ENCODE data around the gene FAM83E.

The FAM83E gene

GRCh38 chr19:48650974-48651682 is 36.3 kb upstream of the FAM83E start:
- H3K9me3 ChIP-seq (ENCODE audit: control insufficient read depth, low read length), result no peaks in the 10 kb centered on the region
- no peaks in the 10 kb centered on the region for H3K36me3 ChIP-seq (ENCODE audit: control insufficient read depth, insufficient read depth, low read length)
- H3K4me3 ChIP-seq (ENCODE audit: low read length), result no peak overlapping the region
- H3K4me1 ChIP-seq (ENCODE audit: control insufficient read depth, insufficient read depth, low read length), result peaks cover 4% of the 10 kb centered on the region
- no peak overlapping the region for H3K9ac ChIP-seq (ENCODE audit: low read length)
- no peaks in the 10 kb centered on the region for H3K27me3 ChIP-seq (ENCODE audit: control insufficient read depth, insufficient read depth, low read length)

GRCh38 chr19:48648134-48648533 is 33.3 kb upstream of the FAM83E start:
- Histone ChIP-seq H3K9me3 (ENCODE audit: control insufficient read depth, low read length) (no peaks in the 10 kb centered on the region), H3K27me3 (ENCODE audit: control insufficient read depth, insufficient read depth, low read length) (no peaks in the 10 kb centered on the region), H3K9ac (ENCODE audit: low read length) (no peak overlapping the region), H3K36me3 (ENCODE audit: control insufficient read depth, insufficient read depth, low read length) (no peaks in the 10 kb centered on the region), H3K4me1 (ENCODE audit: control insufficient read depth, insufficient read depth, low read length) (peaks cover 24% of the 10 kb centered on the region), H3K4me3 (ENCODE audit: low read length) (no peak overlapping the region)

DNA sequence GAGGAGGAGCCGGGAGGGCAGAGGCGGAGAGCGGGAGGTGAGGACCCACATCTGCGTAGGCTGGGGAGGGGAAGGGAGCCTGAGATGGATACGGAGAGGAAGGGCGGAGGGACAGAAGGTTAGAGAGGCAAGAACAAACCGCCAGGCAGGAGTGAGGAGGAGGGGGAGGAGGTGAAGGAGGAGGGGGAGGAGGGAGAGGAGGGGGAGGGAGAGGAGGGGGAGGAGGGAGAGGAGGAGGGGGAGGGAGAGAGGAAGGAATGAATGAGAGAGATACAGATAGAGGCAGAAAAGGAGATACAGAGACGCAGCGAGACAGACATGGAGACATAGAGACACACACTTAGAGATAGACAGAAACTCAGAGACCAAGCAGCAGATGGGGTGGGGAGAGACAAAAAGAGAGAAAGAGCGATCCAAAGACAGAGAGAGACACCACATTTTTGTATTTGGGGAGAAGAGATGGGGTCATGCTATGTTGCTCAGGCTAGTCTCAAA is 31.9 kb upstream of the FAM83E start:
- no peak overlapping the region for H3K9ac ChIP-seq (ENCODE audit: low read length)
- H3K4me1 ChIP-seq (ENCODE audit: control insufficient read depth, insufficient read depth, low read length), result peaks cover 24% of the 10 kb centered on the region
- H3K27me3 ChIP-seq (ENCODE audit: control insufficient read depth, insufficient read depth, low read length), result no peaks in the 10 kb centered on the region
- no peaks in the 10 kb centered on the region for H3K9me3 ChIP-seq (ENCODE audit: control insufficient read depth, low read length)
- no peaks in the 10 kb centered on the region for H3K36me3 ChIP-seq (ENCODE audit: control insufficient read depth, insufficient read depth, low read length)
- H3K4me3 ChIP-seq (ENCODE audit: low read length), result peak overlapping the region; percentile 42

DNA sequence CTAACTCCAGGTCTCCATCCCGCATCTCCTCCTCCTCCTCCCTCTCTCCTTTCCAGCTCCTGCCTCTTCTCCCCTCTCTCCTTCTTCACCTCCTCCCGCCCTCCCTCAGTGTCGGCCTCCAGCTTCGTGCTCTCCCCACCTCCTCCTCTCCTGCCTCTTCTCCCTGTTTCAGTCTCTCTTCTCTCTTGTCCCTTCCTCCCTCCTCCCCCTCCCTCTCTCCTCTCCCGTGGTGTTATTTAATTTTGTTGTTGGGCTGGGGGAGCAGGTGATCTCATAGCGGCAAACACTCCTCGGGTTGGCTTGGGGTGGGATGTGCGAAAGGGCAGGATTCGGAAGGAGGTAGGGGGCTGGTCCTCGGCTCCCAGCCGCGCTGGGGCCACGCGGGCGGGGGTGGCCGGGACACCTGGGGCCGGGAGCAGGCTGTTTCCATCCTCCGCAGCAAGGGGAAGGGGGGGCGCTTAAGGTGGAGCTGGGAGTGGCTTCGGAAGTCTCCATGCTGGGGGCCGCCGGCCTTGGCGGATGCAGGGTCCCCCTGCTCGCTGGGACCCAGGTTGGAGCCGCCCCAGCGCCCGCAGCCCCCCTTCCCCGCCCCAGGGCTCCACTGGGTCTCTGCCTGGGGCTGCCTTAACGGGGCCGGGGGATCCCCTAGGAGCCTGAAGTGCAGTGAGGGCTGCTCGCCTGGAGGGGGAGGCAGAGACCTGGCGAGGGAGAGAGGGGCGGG is 31.3 kb upstream of the FAM83E start, which contains the start of gene CA11:
TSS of gene CA11 (minus strand) at position 187 of the 721 bp plus-strand sequence. CDS start 555 bp downstream, outside the sequence.
- Histone ChIP-seq H3K9ac (ENCODE audit: low read length) (peak within 1 kb of the TSS; percentile 71), H3K9me3 (ENCODE audit: control insufficient read depth, low read length) (no peaks in the 10 kb centered on the region), H3K27me3 (ENCODE audit: control insufficient read depth, insufficient read depth, low read length) (no peaks in the 10 kb centered on the region), H3K4me3 (ENCODE audit: low read length) (peak within 1 kb of the TSS; percentile 74), H3K36me3 (ENCODE audit: control insufficient read depth, insufficient read depth, low read length) (no peaks in the 10 kb centered on the region), H3K4me1 (ENCODE audit: control insufficient read depth, insufficient read depth, low read length) (peaks cover 24% of the 10 kb centered on the region)

- H3K9me3 ChIP-seq (ENCODE audit: control insufficient read depth, low read length), result no peaks in the 10 kb centered on the region
- no peaks in the 10 kb centered on the region for H3K27me3 ChIP-seq (ENCODE audit: control insufficient read depth, insufficient read depth, low read length)
- peak overlapping the region; percentile 71 for H3K9ac ChIP-seq (ENCODE audit: low read length)
- H3K4me1 ChIP-seq (ENCODE audit: control insufficient read depth, insufficient read depth, low read length), result peaks cover 24% of the 10 kb centered on the region
- peak overlapping the region; percentile 74 for H3K4me3 ChIP-seq (ENCODE audit: low read length)
- no peaks in the 10 kb centered on the region for H3K36me3 ChIP-seq (ENCODE audit: control insufficient read depth, insufficient read depth, low read length)
These were observed 30.7 kb upstream of the FAM83E start for GRCh38 chr19:48645620-48646000.

- no peaks in the 10 kb centered on the region for H3K27me3 ChIP-seq (ENCODE audit: control insufficient read depth, insufficient read depth, low read length)
- H3K9me3 ChIP-seq (ENCODE audit: control insufficient read depth, low read length), result no peaks in the 10 kb centered on the region
- H3K4me3 ChIP-seq (ENCODE audit: low read length), result peak overlapping the region; percentile 74
- peaks cover 24% of the 10 kb centered on the region for H3K4me1 ChIP-seq (ENCODE audit: control insufficient read depth, insufficient read depth, low read length)
- no peaks in the 10 kb centered on the region for H3K36me3 ChIP-seq (ENCODE audit: control insufficient read depth, insufficient read depth, low read length)
- H3K9ac ChIP-seq (ENCODE audit: low read length), result peak overlapping the region; percentile 71
These were observed 30.2 kb upstream of the FAM83E start for GRCh38 chr19:48644839-48645619.

DNA sequence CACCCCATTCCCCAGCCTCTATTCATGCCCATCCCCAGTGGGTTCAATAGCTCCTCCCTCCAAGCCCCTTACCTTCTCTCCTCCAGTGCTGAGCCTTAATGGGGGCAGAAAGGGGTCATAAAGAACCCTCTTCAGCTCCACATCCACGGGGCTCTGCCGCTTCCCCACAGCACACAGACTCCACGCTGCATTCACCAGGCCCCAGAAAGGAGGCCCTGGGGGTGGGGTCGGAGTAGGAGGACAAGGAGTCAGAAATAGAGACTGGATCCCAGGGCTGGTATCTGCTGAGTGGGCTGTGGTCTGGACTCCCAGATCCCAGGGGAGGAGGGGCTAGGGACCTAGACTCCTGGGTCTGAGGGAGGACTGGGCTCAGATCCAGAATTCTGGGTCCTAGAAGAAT is 29.5 kb upstream of the FAM83E start:
- Histone ChIP-seq H3K4me3 (ENCODE audit: low read length) (peak overlapping the region; percentile 74), H3K9ac (ENCODE audit: low read length) (peak overlapping the region; percentile 71), H3K9me3 (ENCODE audit: control insufficient read depth, low read length) (no peaks in the 10 kb centered on the region)

GRCh38 chr19:48642862-48643261 is 28.0 kb upstream of the FAM83E start:
- Histone ChIP-seq H3K9ac (ENCODE audit: low read length) (no peak overlapping the region), H3K27me3 (ENCODE audit: control insufficient read depth, insufficient read depth, low read length) (no peaks in the 10 kb centered on the region), H3K9me3 (ENCODE audit: control insufficient read depth, low read length) (no peaks in the 10 kb centered on the region), H3K36me3 (ENCODE audit: control insufficient read depth, insufficient read depth, low read length) (no peaks in the 10 kb centered on the region), H3K4me1 (ENCODE audit: control insufficient read depth, insufficient read depth, low read length) (peaks cover 40% of the 10 kb centered on the region), H3K4me3 (ENCODE audit: low read length) (no peak overlapping the region)

More for the DNA sequence above, 29.5 kb upstream of the FAM83E start:
- peaks cover 30% of the 10 kb centered on the region for H3K4me1 ChIP-seq (ENCODE audit: control insufficient read depth, insufficient read depth, low read length)
- H3K27me3 ChIP-seq (ENCODE audit: control insufficient read depth, insufficient read depth, low read length), result no peaks in the 10 kb centered on the region
- H3K36me3 ChIP-seq (ENCODE audit: control insufficient read depth, insufficient read depth, low read length), result no peaks in the 10 kb centered on the region

- H3K27me3 ChIP-seq (ENCODE audit: control insufficient read depth, insufficient read depth, low read length), result no peaks in the 10 kb centered on the region
- H3K9me3 ChIP-seq (ENCODE audit: control insufficient read depth, low read length), result no peaks in the 10 kb centered on the region
- H3K4me1 ChIP-seq (ENCODE audit: control insufficient read depth, insufficient read depth, low read length), result peaks cover 40% of the 10 kb centered on the region
- no peaks in the 10 kb centered on the region for H3K36me3 ChIP-seq (ENCODE audit: control insufficient read depth, insufficient read depth, low read length)
- no peak overlapping the region for H3K9ac ChIP-seq (ENCODE audit: low read length)
- no peak overlapping the region for H3K4me3 ChIP-seq (ENCODE audit: low read length)
These were observed 27.0 kb upstream of the FAM83E start for GRCh38 chr19:48641850-48642249.

DNA sequence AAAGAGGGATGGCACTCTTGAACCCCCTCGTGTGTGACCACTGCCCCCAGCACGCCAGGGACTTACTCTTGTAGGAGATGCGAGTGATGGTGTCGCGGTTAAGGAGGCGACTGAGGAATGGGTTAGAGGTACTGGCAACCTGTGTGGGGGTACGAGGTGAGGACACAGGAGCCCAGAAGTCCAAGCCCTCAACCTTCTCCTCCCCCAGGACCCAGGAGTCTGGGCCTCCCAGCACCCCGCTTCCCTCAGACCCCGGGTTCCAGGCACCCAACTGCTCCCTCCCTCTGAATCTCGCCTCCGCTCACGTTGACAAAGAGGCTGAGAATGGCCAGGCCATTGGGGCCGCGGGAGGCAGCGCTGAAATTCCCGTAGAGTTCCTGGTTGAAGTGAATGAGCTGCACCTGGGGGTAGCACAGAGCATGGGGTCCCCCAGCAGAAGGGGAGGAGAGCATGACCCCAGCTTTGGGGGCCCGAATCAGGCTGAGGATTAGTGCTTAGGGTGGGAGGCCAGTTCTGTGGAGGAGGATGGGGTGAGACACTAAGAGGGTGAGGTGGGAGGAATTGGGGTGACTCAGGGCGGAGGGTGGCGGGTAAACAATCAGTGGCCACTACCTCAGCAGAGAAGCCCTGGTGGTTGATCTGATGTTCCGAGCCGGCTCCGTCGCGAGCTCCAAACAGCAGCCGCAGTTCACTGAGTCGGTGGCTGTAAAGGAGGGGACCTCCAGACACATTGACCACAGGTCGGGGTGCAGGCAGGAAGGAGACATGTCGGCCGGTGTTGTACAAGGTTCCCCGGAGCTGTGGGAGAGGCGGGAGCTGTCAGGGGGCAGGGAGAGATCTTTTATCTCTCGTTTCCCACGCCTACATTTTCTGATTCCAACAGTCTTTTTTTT is 24.9 kb upstream of the FAM83E start:
- peak overlapping the region; percentile 39 for H3K9ac ChIP-seq (ENCODE audit: low read length)
- H3K36me3 ChIP-seq (ENCODE audit: control insufficient read depth, insufficient read depth, low read length), result no peaks in the 10 kb centered on the region
- H3K4me1 ChIP-seq (ENCODE audit: control insufficient read depth, insufficient read depth, low read length), result peaks cover 29% of the 10 kb centered on the region
- H3K27me3 ChIP-seq (ENCODE audit: control insufficient read depth, insufficient read depth, low read length), result no peaks in the 10 kb centered on the region
- no peak overlapping the region for H3K4me3 ChIP-seq (ENCODE audit: low read length)
- no peaks in the 10 kb centered on the region for H3K9me3 ChIP-seq (ENCODE audit: control insufficient read depth, low read length)

GRCh38 chr19:48638831-48639381 is 24.0 kb upstream of the FAM83E start:
- Histone ChIP-seq H3K9me3 (ENCODE audit: control insufficient read depth, low read length) (no peaks in the 10 kb centered on the region), H3K36me3 (ENCODE audit: control insufficient read depth, insufficient read depth, low read length) (no peaks in the 10 kb centered on the region), H3K4me3 (ENCODE audit: low read length) (peak overlapping the region; percentile 5), H3K27me3 (ENCODE audit: control insufficient read depth, insufficient read depth, low read length) (no peaks in the 10 kb centered on the region), H3K4me1 (ENCODE audit: control insufficient read depth, insufficient read depth, low read length) (peaks cover 30% of the 10 kb centered on the region), H3K9ac (ENCODE audit: low read length) (peak overlapping the region; percentile 92)

Measured in mucosa of stomach (tissue), 1 donor.